Measurements from ENCODE around the gene MINDY4. TPM values are rescaled to one million over a fixed set of nuclear protein-coding genes. Genes with fewer than 3 reads are reported as not detected.

The MINDY4 gene
- total RNA-seq, 6 experiments from 2014 or later, result 2.3 to 3.3 (median 2.6) TPM

DNA sequence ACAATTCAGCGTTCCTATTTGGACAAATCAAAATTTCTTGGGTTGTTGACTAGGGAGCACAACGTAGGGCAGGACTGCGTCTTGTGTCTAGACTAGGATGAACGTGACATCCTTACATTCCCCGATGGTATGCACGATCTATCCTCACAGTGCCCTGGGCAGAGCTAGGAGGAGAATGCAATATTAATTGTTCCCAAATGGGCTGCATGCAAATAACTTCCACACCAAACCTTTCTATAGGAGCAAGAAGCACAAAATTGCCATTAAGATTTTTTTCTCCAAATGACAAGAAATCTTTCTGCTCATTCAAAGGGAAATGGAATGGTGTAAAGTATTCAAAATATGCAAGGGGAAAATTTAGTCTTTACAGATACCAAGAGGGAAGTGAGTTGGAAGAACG, 119.0 kb downstream of the MINDY4 start:
- DNase-seq, result no peak
- Mint-ChIP-seq H3K27ac (no peak overlapping the region), H3K27me3 (ENCODE audit: insufficient read depth) (peaks cover 39% of the 10 kb centered on the region), H3K4me3 (no peak overlapping the region), H3K36me3 (ENCODE audit: low read depth) (no peaks in the 10 kb centered on the region), H3K4me1 (ENCODE audit: low read depth) (peaks cover 16% of the 10 kb centered on the region), H3K9me3 (no peaks in the 10 kb centered on the region)
- TF ChIP-seq, protein P1, sequence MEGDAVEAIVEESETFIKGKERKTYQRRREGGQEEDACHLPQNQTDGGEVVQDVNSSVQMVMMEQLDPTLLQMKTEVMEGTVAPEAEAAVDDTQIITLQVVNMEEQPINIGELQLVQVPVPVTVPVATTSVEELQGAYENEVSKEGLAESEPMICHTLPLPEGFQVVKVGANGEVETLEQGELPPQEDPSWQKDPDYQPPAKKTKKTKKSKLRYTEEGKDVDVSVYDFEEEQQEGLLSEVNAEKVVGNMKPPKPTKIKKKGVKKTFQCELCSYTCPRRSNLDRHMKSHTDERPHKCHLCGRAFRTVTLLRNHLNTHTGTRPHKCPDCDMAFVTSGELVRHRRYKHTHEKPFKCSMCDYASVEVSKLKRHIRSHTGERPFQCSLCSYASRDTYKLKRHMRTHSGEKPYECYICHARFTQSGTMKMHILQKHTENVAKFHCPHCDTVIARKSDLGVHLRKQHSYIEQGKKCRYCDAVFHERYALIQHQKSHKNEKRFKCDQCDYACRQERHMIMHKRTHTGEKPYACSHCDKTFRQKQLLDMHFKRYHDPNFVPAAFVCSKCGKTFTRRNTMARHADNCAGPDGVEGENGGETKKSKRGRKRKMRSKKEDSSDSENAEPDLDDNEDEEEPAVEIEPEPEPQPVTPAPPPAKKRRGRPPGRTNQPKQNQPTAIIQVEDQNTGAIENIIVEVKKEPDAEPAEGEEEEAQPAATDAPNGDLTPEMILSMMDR (IDR thresholded peaks at IDR 0.05), result no peak

DNA sequence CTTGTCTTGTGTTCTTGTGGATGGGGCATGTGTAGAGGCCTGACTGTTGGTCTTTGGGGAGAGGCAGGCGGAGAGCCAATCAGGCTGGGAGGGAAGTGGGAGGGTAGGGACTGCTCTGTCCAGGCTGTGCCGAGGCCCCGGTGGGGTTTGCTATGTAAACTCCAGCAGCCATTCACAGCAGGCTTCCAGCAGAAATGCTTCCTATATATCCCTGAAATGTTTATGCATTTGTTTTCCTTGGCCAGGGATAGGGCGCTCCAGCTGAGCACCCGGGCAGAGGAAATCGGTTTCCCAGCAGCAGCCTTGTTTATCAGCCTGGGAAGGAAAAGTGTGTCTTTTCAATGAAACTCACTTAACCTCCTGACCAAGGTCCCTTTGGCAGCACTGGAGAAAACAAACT, 122.1 kb downstream of the MINDY4 start:
- peaks cover 9% of the 10 kb centered on the region for H3K4me1 Mint-ChIP-seq (ENCODE audit: low read depth)
- no peaks in the 10 kb centered on the region for H3K9me3 Mint-ChIP-seq
- TF ChIP-seq, protein P1 (IDR thresholded peaks at IDR 0.05), result no peak
- no peak overlapping the region for H3K27ac Mint-ChIP-seq
- no peaks in the 10 kb centered on the region for H3K36me3 Mint-ChIP-seq (ENCODE audit: low read depth)
- H3K4me3 Mint-ChIP-seq, result no peak overlapping the region
- no peak for DNase-seq
- H3K27me3 Mint-ChIP-seq (ENCODE audit: insufficient read depth), result peaks cover 49% of the 10 kb centered on the region

DNA sequence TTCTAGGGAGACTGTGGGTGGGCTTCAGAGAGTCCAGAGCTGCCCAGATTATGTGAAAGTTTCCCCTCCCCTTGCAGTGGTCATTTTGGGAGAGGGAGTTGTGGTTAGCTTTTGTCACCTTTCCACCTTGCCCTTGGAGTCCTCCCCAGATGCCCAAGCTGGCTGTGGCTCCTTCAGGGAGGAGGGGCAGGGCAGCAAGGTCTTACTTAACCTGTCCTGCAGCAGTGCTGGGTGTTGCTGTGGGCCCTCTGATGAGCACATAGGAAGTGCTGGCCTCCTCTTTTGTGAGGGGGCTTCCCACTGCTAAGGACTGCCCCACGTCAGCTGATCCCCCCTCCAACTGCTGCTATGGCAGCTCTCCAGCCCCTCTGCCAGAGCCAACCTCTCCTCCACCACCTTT, 122.8 kb downstream of the MINDY4 start:
- DNase-seq, result no peak
- Mint-ChIP-seq H3K27me3 (ENCODE audit: insufficient read depth) (peaks cover 50% of the 10 kb centered on the region), H3K36me3 (ENCODE audit: low read depth) (no peaks in the 10 kb centered on the region), H3K4me1 (ENCODE audit: low read depth) (peaks cover 3% of the 10 kb centered on the region), H3K27ac (no peak overlapping the region), H3K4me3 (no peak overlapping the region), H3K9me3 (no peaks in the 10 kb centered on the region)
- TF ChIP-seq, protein P1 (IDR thresholded peaks at IDR 0.05), result no peak

DNA sequence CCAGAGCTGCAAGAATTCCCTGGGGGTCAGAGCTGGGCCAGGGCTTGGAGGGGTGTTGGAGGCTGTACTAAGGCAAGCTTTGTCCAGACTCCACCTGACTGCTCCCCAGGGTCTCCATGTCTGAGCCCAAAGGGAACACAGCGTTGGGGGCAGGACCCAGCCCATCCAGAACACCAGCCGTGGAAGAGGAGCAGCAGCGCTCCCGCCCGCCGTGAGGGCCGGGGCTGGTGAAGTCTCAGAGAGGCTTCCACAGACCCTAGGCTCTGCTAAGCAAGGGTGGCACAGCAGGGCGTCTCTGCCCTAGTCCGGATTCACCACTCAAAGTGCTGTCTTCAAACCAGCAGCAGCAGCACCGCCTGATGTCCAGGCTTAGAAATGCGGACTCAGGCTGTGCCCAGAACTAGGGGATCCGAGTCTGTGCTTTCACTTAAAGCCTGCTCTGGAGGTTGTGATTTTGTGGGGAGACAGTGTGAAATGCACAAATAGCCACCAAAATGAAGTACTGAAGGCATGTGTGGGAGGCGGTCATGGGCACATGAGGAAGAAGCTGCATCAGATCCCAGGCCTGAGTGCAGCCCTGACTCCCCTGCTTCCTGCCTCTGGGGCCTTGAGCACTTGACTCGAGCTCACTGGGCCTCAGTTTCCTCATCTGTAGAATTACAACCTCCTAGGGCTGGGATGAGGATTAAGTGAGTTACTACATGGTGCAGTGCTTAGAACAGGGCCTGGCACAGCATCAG, 123.8 kb downstream of the MINDY4 start:
- no peak for DNase-seq
- no peaks in the 10 kb centered on the region for H3K4me1 Mint-ChIP-seq (ENCODE audit: low read depth)
- TF ChIP-seq, protein P1 (IDR thresholded peaks at IDR 0.05), result peak; percentile 42
- no peak overlapping the region for H3K27ac Mint-ChIP-seq
- no peaks in the 10 kb centered on the region for H3K9me3 Mint-ChIP-seq
- H3K4me3 Mint-ChIP-seq, result no peak overlapping the region
- no peaks in the 10 kb centered on the region for H3K36me3 Mint-ChIP-seq (ENCODE audit: low read depth)
- peaks cover 56% of the 10 kb centered on the region for H3K27me3 Mint-ChIP-seq (ENCODE audit: insufficient read depth)

DNA sequence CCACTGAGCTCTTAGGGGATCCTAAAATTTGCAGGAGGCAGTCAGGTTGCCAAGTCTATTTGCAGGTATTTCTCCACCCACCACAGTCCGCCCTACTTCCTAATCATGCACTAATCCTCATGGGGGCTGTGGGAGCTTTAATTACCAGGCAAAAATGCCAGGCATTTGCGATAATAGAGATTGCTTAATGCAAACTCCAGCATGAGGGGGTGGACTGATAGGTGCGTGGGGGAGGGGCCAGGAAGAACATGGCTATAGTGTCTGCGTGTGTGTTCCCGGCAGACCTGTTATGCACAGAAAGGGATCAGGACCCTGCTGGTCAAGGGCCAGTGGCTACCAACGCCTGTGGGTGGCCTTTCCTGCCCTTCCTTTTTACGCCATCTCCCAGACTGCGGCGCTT, 124.8 kb downstream of the MINDY4 start:
- peaks cover 58% of the 10 kb centered on the region for H3K27me3 Mint-ChIP-seq (ENCODE audit: insufficient read depth)
- H3K36me3 Mint-ChIP-seq (ENCODE audit: low read depth), result no peaks in the 10 kb centered on the region
- no peaks in the 10 kb centered on the region for H3K4me1 Mint-ChIP-seq (ENCODE audit: low read depth)
- TF ChIP-seq, protein P1 (IDR thresholded peaks at IDR 0.05), result no peak
- DNase-seq, result no peak
- H3K9me3 Mint-ChIP-seq, result no peaks in the 10 kb centered on the region
- H3K4me3 Mint-ChIP-seq, result no peak overlapping the region
- H3K27ac Mint-ChIP-seq, result no peak overlapping the region

All from HFFc6 (cell line).